H54 (cell line): Measurements from ENCODE around the gene NCOA1.
A peak's percentile ranks its signal among the peaks of the same experiment; 100 is the strongest.

ENCODE experiments used
- DNase-seq: peaks from one replicate; pipeline ENCODE4 v3.0.0; 2011; ENCODE audit warnings: low spot score, mixed read lengths; ENCODE audit not compliant: insufficient read length
- FAIRE-seq: peaks from 3 replicates; lab custom pipeline; 2011; peaks lifted over from hg19 to GRCh38; lab: Jason Lieb, UNC
- POLR2A ChIP-seq: IDR thresholded peaks from 2 replicates; pipeline ENCODE4 v1.6.1; 2011; ENCODE audit warnings: low read depth, mild to moderate bottlenecking, low read length

NCOA1 gene

DNA sequence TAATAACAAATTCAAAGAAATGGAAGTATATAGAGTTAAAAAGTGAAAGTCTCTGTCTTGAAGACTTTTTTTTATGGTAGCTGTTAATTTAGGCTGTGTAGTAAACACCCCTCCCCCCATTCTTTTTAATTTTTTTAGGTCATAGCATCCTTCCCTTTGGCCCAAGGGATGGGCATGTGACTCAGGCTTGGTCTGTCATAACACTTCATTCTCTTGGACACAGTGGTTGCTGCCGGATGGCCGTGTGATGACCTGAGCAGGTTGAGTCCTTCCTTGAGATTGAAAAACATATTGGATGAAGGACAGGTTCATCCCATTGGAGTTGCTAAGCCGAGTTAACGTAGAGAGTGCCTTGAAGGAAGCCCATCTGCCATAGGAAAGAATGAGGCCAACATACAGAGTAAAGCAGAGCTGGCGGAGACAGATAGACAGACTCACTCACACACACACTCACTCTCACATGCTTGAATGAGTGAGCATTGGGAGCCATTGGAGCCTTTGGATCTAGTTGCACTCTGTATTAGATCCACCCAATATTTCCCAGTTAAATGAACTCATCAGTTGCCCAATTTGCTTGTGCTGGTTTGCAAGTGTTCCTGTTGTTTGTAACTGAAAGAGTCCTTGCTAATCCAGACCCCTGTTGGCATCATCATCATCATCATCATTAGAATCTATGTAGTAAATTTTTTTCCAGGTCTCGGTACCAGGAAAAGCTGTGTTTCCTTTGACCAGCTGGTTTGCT is 14.7 kb downstream of the NCOA1 start:
- FAIRE-seq, result no peak
- TF ChIP-seq POLR2A, result no peak
- no peak for DNase-seq

DNA sequence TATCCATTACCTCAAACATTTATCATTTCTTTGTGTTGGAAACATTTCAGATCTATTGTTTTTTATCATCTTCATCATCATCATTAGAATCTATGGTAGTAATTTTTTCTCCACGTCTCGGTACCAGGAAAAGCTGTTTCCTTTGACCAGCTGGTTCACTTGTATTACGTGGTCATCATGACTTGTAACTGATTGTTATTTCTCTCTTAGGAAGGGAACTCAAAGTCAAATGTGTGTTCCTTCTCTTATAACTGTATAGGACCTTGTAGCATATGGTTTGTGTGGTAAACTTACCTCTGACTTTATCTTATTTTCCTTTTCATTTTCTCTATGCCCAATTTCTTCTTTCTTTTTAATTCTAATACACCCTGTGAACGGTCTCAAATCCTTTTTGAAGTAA is 16.5 kb downstream of the NCOA1 start:
- FAIRE-seq, result no peak
- no peak for DNase-seq
- TF ChIP-seq POLR2A, result no peak

DNA sequence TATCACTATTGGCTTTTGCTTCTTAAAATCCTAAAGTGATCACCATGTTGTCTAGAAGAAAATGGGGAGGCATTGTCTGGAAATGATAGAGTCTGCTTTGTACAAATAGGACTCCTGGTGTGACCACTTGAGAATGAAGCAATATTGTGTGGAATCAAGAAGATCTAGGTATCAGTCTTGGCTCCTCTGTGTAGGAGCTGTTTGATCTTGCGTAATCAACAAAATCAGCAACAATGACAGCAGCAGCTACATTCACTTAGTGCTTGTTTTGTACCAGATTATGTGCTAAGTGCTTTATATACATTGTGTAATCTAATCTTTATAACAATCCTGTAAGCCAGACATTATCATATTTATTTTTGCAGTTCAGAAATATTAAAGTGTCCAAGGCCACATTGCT is 17.8 kb downstream of the NCOA1 start:
- FAIRE-seq, result peak; percentile 83
- no peak for TF ChIP-seq POLR2A
- DNase-seq, result no peak

DNA sequence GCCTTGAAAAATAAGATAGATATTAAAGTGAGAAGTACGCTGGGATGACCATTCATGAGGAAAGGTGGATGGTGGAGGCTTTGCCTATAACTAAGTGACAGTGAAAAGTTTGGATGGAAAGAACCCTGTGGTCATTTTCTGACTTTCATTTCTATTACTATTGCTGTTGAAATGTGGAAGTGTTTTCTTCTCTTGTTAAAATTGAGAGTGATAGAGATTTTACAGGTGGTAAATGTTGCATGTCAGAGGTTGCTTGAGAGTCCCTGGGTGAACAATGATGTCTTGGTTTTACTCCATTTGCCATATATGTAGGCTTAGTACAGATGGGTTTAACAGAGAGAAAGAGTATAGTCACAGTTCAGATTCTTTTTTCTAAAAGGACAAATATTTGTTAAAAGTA is 18.4 kb downstream of the NCOA1 start:
- DNase-seq (no peak), FAIRE-seq (no peak)
- TF ChIP-seq POLR2A, result no peak

DNA sequence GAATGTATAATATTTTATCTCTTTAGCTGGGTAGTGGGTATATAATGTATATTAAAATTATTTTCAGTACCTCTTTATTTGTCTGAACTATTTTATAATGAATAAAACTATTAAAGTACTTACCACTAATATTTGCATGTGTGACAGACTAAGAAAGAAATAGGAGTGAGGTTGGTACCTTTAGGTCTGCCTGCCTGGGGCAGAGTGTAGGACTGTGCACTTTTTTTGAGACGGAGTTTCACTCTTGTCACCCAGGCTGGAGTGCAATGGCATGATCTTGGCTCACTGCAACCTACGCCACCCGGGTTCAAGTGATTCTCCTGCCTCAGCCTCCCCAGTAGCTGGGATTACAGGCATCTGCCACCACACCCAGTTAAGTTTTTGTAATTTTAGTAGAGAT is 18.8 kb downstream of the NCOA1 start:
- no peak for FAIRE-seq
- DNase-seq, result no peak
- no peak for TF ChIP-seq POLR2A

DNA sequence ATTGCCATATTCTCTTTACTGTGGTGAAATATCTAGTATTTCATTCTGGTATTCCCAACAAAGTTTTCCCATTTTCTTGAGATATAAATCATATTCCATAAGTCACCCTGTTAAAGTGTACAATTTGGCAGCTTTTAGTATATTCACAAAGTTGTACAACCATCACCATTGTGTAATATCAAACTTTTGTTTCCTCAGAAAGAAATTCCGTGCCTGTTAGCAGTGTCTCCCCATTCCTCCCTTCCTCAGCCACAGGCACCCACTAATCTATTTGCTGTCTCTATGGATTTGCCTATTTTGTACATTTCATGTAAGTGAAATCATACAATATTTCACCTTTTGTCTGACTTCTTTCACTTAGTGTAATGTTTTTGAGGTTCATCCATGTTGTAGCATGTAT is 19.7 kb downstream of the NCOA1 start:
- FAIRE-seq, result no peak
- TF ChIP-seq POLR2A, result no peak
- DNase-seq, result no peak

DNA sequence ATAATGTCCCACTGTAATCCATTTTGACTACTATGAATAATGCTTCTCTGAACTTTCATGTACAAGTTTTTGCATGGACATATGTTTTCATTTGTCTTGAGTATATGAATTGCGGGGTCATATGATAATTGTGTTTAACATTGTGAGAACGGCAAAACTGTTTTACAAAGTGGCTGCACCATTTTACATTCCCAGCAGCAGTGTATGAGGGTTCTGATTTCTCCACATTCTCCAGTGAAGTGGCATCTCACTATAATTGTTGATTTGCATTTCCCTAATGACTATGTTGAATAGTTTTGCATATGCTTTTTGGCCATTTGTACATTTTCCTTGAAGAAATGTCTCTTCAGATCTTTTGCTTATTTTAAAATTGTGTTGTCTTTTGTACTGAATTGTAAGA is 20.1 kb downstream of the NCOA1 start:
- FAIRE-seq, result no peak
- TF ChIP-seq POLR2A, result no peak

DNA sequence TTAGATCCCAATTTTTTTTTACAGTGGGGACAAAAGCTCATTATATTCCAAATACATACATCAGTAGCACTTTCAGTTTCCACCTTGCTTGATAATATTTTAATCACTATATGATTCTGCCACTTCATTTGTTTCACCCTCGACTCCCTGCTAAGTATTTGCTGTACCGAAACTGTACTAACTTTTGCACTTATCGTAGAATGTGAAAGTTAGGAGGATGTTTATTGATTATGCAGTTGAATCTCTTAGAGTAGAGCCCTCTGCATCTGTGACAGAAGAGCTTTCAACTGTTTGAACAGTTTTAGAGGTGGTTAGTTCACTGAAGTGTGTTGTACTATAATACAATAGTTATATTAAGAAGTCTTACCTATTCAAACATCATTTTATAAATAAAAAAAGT is 20.8 kb downstream of the NCOA1 start:
- DNase-seq, result no peak
- FAIRE-seq, result no peak
- no peak for TF ChIP-seq POLR2A

More for the DNA sequence above, 20.1 kb downstream of the NCOA1 start:
- DNase-seq, result no peak

DNA sequence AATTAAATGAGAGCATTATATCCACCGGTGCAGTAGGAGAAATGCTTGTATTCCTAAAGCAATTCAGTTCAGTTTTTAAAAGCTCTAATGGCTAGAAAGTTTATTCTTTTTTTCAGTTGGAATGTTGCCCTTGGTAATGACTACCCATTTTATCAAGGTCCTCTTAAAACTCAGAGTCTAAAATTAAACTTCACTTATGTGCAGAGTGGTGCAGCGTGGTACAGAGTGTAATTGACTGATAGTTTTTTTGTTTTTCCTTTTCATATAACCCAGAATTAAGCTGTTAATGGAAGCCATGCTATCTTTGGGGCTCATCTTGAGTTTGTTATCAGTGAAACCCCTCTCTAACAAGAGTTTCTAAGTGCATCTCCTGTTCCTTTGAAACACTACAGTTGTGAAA is 21.4 kb downstream of the NCOA1 start:
- FAIRE-seq, result no peak
- DNase-seq, result no peak
- TF ChIP-seq POLR2A, result no peak

DNA sequence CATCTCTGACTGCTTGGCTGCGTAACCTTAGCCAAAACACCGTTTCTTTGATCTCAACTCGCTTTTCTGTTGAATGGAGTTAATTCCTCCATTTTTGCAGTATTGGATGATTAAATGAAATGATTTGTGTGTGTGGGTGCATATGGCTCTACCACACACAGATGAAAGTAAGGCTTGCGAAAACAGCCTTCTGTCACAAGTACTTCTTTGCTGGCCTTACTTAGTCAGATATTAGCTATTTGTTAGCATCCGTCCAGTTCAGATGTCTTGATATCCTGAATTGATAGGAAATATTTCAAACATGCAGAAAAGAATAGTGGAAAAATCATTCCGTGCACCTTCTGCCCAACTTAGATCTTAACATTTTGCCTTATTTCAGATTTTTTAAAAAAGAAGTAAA is 21.8 kb downstream of the NCOA1 start:
- DNase-seq (no peak), FAIRE-seq (no peak)
- no peak for TF ChIP-seq POLR2A

DNA sequence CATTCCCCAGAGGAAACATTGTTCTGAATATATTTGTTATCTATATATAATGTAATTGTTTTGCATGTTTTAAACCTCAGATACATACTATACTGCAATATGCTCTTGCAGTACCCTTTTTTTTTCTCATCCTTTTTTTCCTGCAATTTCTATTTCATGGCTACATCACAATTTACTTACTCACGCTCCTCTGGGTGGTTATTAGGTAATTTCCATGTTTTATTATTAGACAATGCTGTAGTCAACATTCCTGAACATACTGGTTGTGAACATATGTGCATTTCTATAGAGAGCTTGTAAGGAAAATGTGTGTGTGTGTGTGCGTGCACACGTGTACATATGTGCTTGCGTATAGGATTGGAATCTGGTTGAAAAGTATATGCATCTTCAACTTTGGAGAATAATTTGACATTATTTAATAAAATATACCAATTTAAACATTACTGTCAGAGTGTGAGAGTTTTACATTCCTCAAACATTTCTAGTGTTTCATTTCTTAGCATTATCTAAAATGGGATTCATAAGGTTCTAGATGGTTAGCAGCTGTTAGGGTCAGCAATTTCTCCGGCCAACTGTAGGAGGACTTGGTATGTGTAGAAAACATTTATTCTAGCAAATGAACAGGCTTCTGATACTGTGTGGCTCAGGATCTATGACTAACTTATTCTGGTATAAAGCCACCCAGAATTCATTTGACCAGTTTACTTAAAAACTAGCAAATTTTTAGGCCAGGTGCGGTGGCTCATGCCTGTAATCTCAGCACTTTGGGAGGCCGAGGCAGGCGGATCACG is 22.4 kb downstream of the NCOA1 start:
- no peak for TF ChIP-seq POLR2A
- FAIRE-seq, result no peak
- no peak for DNase-seq

DNA sequence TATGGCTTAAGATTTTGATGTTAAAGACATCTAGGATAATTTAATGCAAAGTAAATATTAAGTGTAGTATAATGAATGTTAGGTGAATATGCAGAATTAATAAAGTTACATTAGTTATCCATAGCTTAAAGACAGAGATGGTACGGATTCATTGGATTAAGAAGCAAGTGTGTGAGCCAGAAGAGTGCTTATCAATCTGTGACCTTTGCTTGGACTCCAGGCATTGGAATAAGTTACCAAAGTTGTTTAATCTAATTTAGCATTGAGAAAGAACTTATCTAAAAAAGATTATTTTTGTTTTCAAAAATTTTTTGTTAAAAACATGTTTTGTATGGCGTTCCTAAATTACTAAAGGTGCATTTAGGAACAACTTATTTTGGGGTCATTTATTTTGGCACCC is 23.8 kb downstream of the NCOA1 start:
- FAIRE-seq (no peak), DNase-seq (no peak)
- TF ChIP-seq POLR2A, result no peak

DNA sequence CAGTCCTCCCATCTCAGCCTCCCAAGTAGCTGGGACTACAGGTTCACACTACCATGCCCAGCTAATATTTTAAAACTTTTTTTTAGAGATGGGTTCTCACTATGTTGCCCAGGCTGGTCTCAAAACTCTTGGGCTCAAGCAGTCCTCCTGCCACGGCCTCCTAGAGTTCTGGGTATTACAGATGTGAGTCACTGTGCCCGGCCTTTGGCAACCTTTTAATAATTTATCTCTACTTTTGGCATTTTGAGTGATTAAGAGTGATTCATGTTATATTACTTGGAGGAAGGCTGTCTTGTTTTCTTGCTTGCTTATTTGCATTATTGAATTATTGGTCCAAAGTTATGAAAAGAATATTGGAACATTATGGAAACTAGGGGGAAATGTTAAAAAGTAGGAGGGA is 24.3 kb downstream of the NCOA1 start:
- no peak for DNase-seq
- FAIRE-seq, result no peak
- TF ChIP-seq POLR2A, result no peak

DNA sequence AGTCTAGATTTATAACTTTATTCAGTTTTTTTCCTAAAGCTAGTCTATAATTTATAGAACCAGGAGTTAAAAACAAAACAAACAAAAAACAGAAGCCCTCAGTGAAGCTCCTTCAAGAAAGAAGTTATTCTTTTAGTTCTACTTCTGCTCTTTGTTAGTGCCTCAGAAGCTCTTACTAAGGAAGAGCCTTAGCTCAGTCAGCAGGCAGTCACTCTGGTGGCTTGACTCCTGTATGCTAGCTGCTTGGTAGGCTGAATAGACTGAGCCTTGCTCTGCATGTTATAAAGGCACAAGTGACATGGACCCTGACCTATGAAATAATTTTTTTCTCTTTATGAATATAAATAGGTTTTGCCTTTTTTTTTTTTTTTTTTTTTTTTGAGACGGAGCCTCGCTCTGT is 24.8 kb downstream of the NCOA1 start:
- DNase-seq, result no peak
- FAIRE-seq, result no peak

DNA sequence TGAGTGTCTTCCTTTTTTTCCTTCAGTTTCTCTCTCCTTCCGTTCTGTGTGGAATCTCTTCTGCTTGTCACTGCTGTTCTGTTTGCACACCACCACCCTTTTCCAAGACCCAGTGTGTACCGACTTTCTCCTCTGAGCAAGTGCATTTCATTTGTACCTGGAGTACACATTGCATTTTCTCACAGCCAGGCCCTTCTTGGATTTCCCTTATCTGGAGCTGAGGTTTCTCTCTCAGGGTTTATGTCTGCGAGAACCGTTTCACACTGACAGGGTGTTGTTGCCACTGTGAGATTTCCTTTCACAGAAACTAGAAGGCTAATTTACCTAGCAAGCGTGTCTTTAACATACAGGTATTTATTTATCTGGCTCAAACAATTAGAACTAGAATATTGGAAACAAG is 26.2 kb downstream of the NCOA1 start:
- no peak for DNase-seq
- no peak for TF ChIP-seq POLR2A
- no peak for FAIRE-seq

More for the DNA sequence above, 24.8 kb downstream of the NCOA1 start:
- TF ChIP-seq POLR2A, result no peak
